ENCODE data around the gene ANXA6. TPM values are rescaled to one million over a fixed set of nuclear protein-coding genes. Genes with fewer than 3 reads are reported as not detected.
A peak's percentile ranks its signal among the peaks of the same experiment; 100 is the strongest.

Gene ANXA6
- total RNA-seq, 1 donor from 2014 or later = 27.7 TPM

DNA sequence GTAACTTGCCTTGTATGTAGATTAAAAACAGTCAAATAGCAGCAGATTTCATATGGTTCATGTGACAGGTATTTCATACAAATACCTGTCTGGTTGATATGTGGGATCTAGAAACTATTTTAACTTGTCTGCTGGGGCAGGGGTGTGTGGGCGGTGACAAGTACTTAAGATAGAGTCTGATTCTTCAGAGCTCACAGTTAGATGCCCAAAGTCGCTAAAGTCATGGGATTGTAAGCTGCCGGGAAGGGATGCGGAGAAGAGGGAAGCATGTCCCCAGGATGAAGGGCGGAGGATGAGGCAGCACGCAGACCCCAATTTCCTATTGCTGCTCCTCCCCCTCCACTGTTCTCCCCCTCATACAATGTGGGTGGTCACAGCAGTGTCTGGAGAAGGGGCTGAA is 13.3 kb downstream of the ANXA6 start:
- Mint-ChIP-seq H3K27ac (no peak overlapping the region), H3K27me3 (no peaks in the 10 kb centered on the region), H3K4me3 (ENCODE audit: low read depth) (no peak overlapping the region), H3K9me3 (ENCODE audit: low read depth) (no peaks in the 10 kb centered on the region), H3K36me3 (ENCODE audit: insufficient read depth) (no peaks in the 10 kb centered on the region), H3K4me1 (ENCODE audit: low read depth) (no peaks in the 10 kb centered on the region)
- TF ChIP-seq CTCF (IDR thresholded peaks at IDR 0.05; ENCODE audit: unreplicated experiment) = no peak
- no peak for DNase-seq (ENCODE audit: low spot score, unreplicated experiment)

GRCh38 chr5:151143645-151144044 is 13.9 kb downstream of the ANXA6 start:
- no peak overlapping the region for H3K27ac Mint-ChIP-seq
- H3K4me1 Mint-ChIP-seq (ENCODE audit: low read depth) = no peaks in the 10 kb centered on the region
- H3K4me3 Mint-ChIP-seq (ENCODE audit: low read depth) = no peak overlapping the region
- H3K27me3 Mint-ChIP-seq = no peaks in the 10 kb centered on the region
- no peaks in the 10 kb centered on the region for H3K36me3 Mint-ChIP-seq (ENCODE audit: insufficient read depth)
- no peak for TF ChIP-seq CTCF (IDR thresholded peaks at IDR 0.05; ENCODE audit: unreplicated experiment)
- H3K9me3 Mint-ChIP-seq (ENCODE audit: low read depth) = no peaks in the 10 kb centered on the region
- no peak for DNase-seq (ENCODE audit: low spot score, unreplicated experiment)

- no peak for TF ChIP-seq CTCF (IDR thresholded peaks at IDR 0.05; ENCODE audit: unreplicated experiment)
- no peak overlapping the region for H3K4me3 Mint-ChIP-seq (ENCODE audit: low read depth)
- no peak overlapping the region for H3K27ac Mint-ChIP-seq
- no peaks in the 10 kb centered on the region for H3K36me3 Mint-ChIP-seq (ENCODE audit: insufficient read depth)
- DNase-seq (ENCODE audit: low spot score, unreplicated experiment) = no peak
- H3K27me3 Mint-ChIP-seq = no peaks in the 10 kb centered on the region
- no peaks in the 10 kb centered on the region for H3K9me3 Mint-ChIP-seq (ENCODE audit: low read depth)
- H3K4me1 Mint-ChIP-seq (ENCODE audit: low read depth) = no peaks in the 10 kb centered on the region
Observed at GRCh38 chr5:151142933-151143332, 14.6 kb downstream of the ANXA6 start.

DNA sequence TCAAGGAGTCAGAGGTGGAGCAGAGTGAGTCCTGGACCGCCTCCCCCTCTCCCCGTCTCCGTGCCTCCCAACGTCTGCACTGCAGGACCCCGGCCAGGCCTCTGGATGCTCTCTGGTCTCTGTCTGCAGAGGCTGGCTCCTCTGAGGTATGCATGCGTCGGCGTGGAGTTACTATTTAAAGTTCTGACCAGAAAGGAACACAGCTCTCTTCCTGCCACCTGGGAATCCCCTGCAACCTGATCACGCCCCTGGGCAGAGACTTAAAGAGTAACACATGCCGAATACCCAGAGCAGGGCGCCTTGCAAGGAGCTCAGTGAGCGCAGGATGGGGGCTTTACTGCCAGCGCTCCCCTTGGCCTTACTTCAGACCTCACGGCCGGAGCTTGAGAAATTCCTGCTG is 16.0 kb downstream of the ANXA6 start:
- H3K36me3 Mint-ChIP-seq (ENCODE audit: insufficient read depth) = no peaks in the 10 kb centered on the region
- DNase-seq (ENCODE audit: low spot score, unreplicated experiment) = no peak
- H3K27ac Mint-ChIP-seq = no peak overlapping the region

GRCh38 chr5:151140686-151141459 is 16.7 kb downstream of the ANXA6 start:
- H3K36me3 Mint-ChIP-seq (ENCODE audit: insufficient read depth) = no peaks in the 10 kb centered on the region
- peak overlapping the region; percentile 67 for H3K27ac Mint-ChIP-seq
- H3K4me3 Mint-ChIP-seq (ENCODE audit: low read depth) = no peak overlapping the region

More for the DNA sequence above, 16.0 kb downstream of the ANXA6 start:
- Mint-ChIP-seq H3K9me3 (ENCODE audit: low read depth) (no peaks in the 10 kb centered on the region), H3K4me1 (ENCODE audit: low read depth) (no peaks in the 10 kb centered on the region), H3K4me3 (ENCODE audit: low read depth) (no peak overlapping the region), H3K27me3 (no peaks in the 10 kb centered on the region)
- no peak for TF ChIP-seq CTCF (IDR thresholded peaks at IDR 0.05; ENCODE audit: unreplicated experiment)

More at GRCh38 chr5:151140686-151141459, 16.7 kb downstream of the ANXA6 start:
- no peak for TF ChIP-seq CTCF (IDR thresholded peaks at IDR 0.05; ENCODE audit: unreplicated experiment)
- Mint-ChIP-seq H3K4me1 (ENCODE audit: low read depth) (no peaks in the 10 kb centered on the region), H3K27me3 (no peaks in the 10 kb centered on the region), H3K9me3 (ENCODE audit: low read depth) (no peaks in the 10 kb centered on the region)
- DNase-seq (ENCODE audit: low spot score, unreplicated experiment) = no peak
